Effector memory CD8-positive, alpha-beta T cell (primary cell): ENCODE results near the gene TBC1D1.

ENCODE experiments used
- ATAC-seq: fragments of 150-1000 bp; cut with Tn5 transposase; replicated peaks from 2 replicates; pipeline ENCODE4 v1.10.0; 2021; ENCODE audit warnings: mild to moderate bottlenecking, moderate library complexity
- DNase-seq, 3 experiments: peaks; one replicate each; pipeline ENCODE4 v3.0.0; 2021
- H3K27ac Mint-ChIP-seq, 2 donors: one replicate each; pipeline ENCODE4 v1.8.0; 2022; ENCODE audit warnings: mild to moderate bottlenecking in 2 of 2, mixed read lengths in 2 of 2, moderate library complexity in 2 of 2
- H3K27me3 Mint-ChIP-seq, 2 donors: one replicate each; pipeline ENCODE4 v1.8.0; 2022; ENCODE audit warnings: mixed read lengths in 2 of 2
- H3K36me3 Mint-ChIP-seq: one replicate; pipeline ENCODE4 v1.8.0; 2022; ENCODE audit warnings: mild to moderate bottlenecking, moderate library complexity, mixed read lengths; ENCODE audit not compliant: insufficient read depth
- H3K4me1 Mint-ChIP-seq, 2 donors: one replicate each; pipeline ENCODE4 v1.8.0; 2022; ENCODE audit warnings: low read depth in 2 of 2, mixed read lengths in 2 of 2
- H3K4me3 Mint-ChIP-seq, 2 donors: one replicate each; pipeline ENCODE4 v1.8.0; 2022; ENCODE audit warnings: mild to moderate bottlenecking in 2 of 2, mixed read lengths in 2 of 2, moderate library complexity in 2 of 2
- H3K9me3 Mint-ChIP-seq, 2 donors: one replicate each; pipeline ENCODE4 v1.8.0; 2022; ENCODE audit warnings: mixed read lengths in 2 of 2

Gene TBC1D1

DNA sequence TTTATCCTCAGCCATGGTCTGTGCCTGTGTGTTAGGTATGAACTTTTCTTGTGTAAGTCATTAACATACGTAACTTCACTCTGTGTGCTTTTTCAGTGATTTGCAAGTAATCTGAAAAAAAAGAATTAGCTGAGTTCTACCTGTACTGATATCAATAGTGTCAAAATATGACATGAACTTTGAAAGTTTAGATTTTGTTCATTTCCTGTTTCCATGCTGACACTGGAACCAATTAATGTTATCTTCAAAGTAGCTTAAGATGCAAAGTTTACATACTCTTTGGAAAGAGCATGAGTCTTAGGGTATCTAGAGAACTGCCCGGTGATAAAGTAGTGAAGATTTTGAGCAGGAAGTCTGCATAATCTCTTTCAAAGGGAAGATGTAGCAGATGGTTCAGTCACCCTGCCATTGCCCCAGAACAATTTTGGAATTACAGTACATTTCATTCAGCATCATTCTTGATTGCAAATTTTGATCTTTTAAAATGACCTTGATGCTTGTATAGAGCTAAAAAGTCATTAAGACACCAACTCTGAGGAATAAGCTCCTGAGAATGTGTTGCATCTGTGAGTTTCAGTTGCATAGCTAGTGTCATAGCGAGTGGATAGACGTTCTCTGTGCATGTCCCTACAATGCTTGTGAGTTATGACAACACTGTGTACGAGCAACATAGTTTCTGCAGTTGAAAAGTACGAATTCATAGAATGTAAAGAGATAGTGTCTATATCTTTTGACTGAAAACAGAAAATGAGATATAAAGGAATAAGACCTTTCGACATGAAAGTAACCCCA, 199.8 kb downstream of the TBC1D1 start:
- DNase-seq (no peak), ATAC-seq (no peak)
- H3K9me3 Mint-ChIP-seq: no peaks in the 10 kb centered on the region
- H3K4me3 Mint-ChIP-seq: no peak overlapping the region
- H3K27ac Mint-ChIP-seq: no peak overlapping the region
- H3K36me3 Mint-ChIP-seq: peaks cover 20% of the 10 kb centered on the region
- H3K27me3 Mint-ChIP-seq: no peaks in the 10 kb centered on the region
- peaks cover 2 to 5% of the 10 kb centered on the region in 2 donors for H3K4me1 Mint-ChIP-seq

DNA sequence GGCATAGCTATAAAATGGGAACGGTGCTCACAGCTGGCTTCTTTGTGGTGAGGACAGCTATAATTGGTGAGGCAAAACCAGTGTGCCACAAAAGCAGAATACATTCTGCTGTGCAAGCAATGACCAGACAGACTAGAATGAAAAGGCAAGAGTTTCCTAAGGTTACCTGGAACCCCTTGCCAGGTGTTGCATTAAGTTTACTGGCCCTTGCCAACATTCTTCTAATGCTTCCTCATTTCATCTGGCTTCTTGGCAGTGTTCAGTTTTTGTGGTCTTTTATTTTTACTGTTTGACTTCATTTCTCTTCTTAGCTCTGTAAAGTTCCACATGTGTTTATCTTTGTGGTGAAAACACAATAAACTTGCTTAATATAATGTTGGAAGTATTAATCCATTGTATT, 200.8 kb downstream of the TBC1D1 start:
- ATAC-seq (no peak), DNase-seq (no peak)
- Mint-ChIP-seq H3K4me3 (no peak overlapping the region), H3K9me3 (no peaks in the 10 kb centered on the region), H3K4me1 (peaks cover 2 to 5% of the 10 kb centered on the region in 2 donors), H3K27ac (no peak overlapping the region), H3K27me3 (no peaks in the 10 kb centered on the region), H3K36me3 (peaks cover 28% of the 10 kb centered on the region)

- no peaks in the 10 kb centered on the region for H3K27me3 Mint-ChIP-seq
- peaks cover 23% of the 10 kb centered on the region for H3K36me3 Mint-ChIP-seq
- DNase-seq: no peak
- H3K4me1 Mint-ChIP-seq: peaks cover 0 to 2% of the 10 kb centered on the region in 2 donors
- no peak for ATAC-seq
- no peaks in the 10 kb centered on the region for H3K9me3 Mint-ChIP-seq
- H3K27ac Mint-ChIP-seq: no peak overlapping the region
- H3K4me3 Mint-ChIP-seq: no peak overlapping the region
These were observed 201.8 kb downstream of the TBC1D1 start for GRCh38 chr4:38092701-38093100.

DNA sequence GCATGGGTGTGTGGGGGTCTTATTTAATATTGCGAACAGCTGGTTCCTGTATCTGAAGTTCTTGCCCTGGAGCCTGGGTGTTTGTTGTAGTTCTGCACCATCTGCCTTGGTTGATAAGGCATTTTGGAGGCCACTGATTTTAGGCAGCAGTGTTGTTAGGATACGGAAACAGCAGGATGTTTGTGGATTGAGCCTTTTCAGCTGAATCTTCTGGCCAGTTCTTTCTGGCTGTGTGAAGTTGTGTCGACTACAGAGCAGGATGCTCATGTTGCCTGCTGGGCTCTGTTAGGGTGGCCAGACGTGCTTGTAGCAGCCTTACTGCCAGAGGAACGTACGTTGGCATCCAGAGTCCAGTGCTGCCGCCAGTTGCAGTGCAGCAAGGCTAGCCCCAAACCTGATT, 203.5 kb downstream of the TBC1D1 start:
- no peaks in the 10 kb centered on the region for H3K9me3 Mint-ChIP-seq
- no peak overlapping the region for H3K27ac Mint-ChIP-seq
- peaks cover 29% of the 10 kb centered on the region for H3K36me3 Mint-ChIP-seq

DNA sequence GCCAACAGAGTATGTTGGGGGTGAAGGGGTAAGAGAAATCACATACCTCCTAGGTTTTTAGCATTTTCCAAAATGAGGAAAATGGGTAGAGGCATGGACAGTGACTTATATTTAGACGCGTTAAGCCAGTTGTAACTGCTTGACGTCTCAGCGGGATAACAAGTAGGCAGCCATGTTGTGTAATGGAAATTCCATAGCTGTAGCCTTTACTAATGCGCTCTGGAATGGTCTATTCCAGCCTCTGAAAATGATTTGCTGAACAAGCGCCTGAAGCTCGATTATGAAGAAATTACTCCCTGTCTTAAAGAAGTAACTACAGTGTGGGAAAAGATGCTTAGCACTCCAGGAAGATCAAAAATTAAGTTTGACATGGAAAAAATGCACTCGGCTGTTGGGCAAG, 204.8 kb downstream of the TBC1D1 start:
- Mint-ChIP-seq H3K27me3 (no peaks in the 10 kb centered on the region), H3K36me3 (peaks cover 26% of the 10 kb centered on the region), H3K9me3 (no peaks in the 10 kb centered on the region), H3K27ac (peak overlapping the region in 1 of 2 donors; percentile 19), H3K4me3 (no peak overlapping the region), H3K4me1 (peaks cover 3 to 8% of the 10 kb centered on the region in 2 donors)
- ATAC-seq: no peak
- no peak for DNase-seq

More for the DNA sequence above, 203.5 kb downstream of the TBC1D1 start:
- no peaks in the 10 kb centered on the region for H3K27me3 Mint-ChIP-seq
- no peak for DNase-seq
- H3K4me1 Mint-ChIP-seq: peaks cover 0 to 2% of the 10 kb centered on the region in 2 donors
- no peak for ATAC-seq
- H3K4me3 Mint-ChIP-seq: no peak overlapping the region

DNA sequence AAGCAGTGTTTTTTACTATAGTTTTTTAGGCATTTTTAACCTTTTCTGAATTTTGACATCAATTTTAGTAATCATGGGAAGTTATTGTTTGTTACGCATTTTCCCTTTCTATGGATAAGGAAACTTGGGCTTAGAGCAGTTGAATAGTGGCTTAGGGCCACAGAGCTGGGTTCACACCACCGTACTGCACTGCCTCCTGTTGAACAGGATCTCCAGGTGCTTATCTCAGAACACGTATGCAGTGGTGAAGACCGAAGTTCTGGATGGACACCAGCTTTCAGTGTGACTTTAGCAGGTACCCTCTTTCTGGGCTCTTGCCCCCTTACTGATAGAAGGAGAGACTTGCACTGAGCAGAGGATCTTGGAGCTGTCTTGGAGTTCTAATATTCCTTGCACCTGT, 206.9 kb downstream of the TBC1D1 start:
- Mint-ChIP-seq H3K4me1 (peaks cover 3 to 8% of the 10 kb centered on the region in 2 donors), H3K36me3 (peaks cover 32% of the 10 kb centered on the region)
- no peak for ATAC-seq

DNA sequence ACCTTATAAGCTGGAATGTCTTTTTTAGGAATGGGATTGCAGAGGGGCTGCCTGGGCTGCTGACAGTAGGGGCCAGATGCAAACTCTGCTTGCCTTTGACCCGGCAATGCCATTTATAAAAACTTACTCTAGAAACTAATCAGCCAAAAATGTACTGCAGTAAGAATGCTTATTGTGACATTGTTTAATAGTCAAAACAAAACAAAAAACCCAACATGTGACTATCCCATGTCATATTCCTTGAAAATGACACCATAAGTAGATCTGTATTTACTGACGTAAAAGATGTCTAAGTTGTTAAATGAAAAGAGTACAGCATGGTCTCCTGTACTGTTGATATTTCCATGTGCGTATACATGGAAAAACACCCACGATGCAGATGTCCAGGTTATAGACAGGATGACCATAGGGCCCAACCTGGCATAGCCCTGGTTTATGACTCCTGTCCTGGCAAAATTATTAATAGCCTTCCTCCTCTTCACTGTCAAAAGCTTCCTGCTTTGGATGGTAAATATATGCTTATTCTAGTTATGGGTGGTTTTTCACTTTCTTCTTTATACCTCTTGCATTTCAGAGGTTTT, 208.2 kb downstream of the TBC1D1 start:
- peak overlapping the region in 1 of 2 donors; percentile 4 for H3K27ac Mint-ChIP-seq
- no peak overlapping the region for H3K4me3 Mint-ChIP-seq
- H3K27me3 Mint-ChIP-seq: no peaks in the 10 kb centered on the region
- peaks cover 33% of the 10 kb centered on the region for H3K36me3 Mint-ChIP-seq
- DNase-seq: no peak
- peaks cover 3 to 8% of the 10 kb centered on the region in 2 donors for H3K4me1 Mint-ChIP-seq
- no peak for ATAC-seq
- H3K9me3 Mint-ChIP-seq: no peaks in the 10 kb centered on the region

More for the DNA sequence above, 206.9 kb downstream of the TBC1D1 start:
- Mint-ChIP-seq H3K27me3 (no peaks in the 10 kb centered on the region), H3K4me3 (no peak overlapping the region), H3K9me3 (no peaks in the 10 kb centered on the region), H3K27ac (no peak overlapping the region)
- no peak for DNase-seq

GRCh38 chr4:38099908-38100407, 209.1 kb downstream of the TBC1D1 start:
- H3K36me3 Mint-ChIP-seq: peaks cover 38% of the 10 kb centered on the region
- no peak for ATAC-seq

GRCh38 chr4:38100474-38101255, 209.8 kb downstream of the TBC1D1 start:
- no peak for ATAC-seq
- Mint-ChIP-seq H3K27ac (peak overlapping the region in 1 of 2 donors; percentile 12), H3K36me3 (peaks cover 40% of the 10 kb centered on the region), H3K9me3 (no peaks in the 10 kb centered on the region), H3K27me3 (no peaks in the 10 kb centered on the region), H3K4me1 (peaks cover 3 to 8% of the 10 kb centered on the region in 2 donors), H3K4me3 (no peak overlapping the region)
- DNase-seq: no peak

More at GRCh38 chr4:38099908-38100407, 209.1 kb downstream of the TBC1D1 start:
- Mint-ChIP-seq H3K27ac (peak overlapping the region; percentile 4 to 12), H3K27me3 (no peaks in the 10 kb centered on the region), H3K9me3 (no peaks in the 10 kb centered on the region), H3K4me1 (peaks cover 3 to 8% of the 10 kb centered on the region in 2 donors), H3K4me3 (no peak overlapping the region)
- DNase-seq: no peak

- no peak for ATAC-seq
- Mint-ChIP-seq H3K4me3 (no peak overlapping the region), H3K9me3 (no peaks in the 10 kb centered on the region), H3K27me3 (no peaks in the 10 kb centered on the region), H3K36me3 (peaks cover 33% of the 10 kb centered on the region), H3K27ac (no peak overlapping the region), H3K4me1 (peaks cover 3 to 8% of the 10 kb centered on the region in 2 donors)
- no peak for DNase-seq
These were observed 210.7 kb downstream of the TBC1D1 start for GRCh38 chr4:38101563-38101962.

GRCh38 chr4:38102957-38103588, 212.2 kb downstream of the TBC1D1 start:
- no peak overlapping the region for H3K27ac Mint-ChIP-seq
- H3K9me3 Mint-ChIP-seq: no peaks in the 10 kb centered on the region
- no peak overlapping the region for H3K4me3 Mint-ChIP-seq
- DNase-seq (no peak), ATAC-seq (no peak)
- H3K4me1 Mint-ChIP-seq: peaks cover 6 to 17% of the 10 kb centered on the region in 2 donors
- H3K36me3 Mint-ChIP-seq: peaks cover 46% of the 10 kb centered on the region
- no peaks in the 10 kb centered on the region for H3K27me3 Mint-ChIP-seq

GRCh38 chr4:38105475-38106220, 214.8 kb downstream of the TBC1D1 start:
- H3K4me3 Mint-ChIP-seq: no peak overlapping the region
- H3K4me1 Mint-ChIP-seq: peaks cover 3 to 9% of the 10 kb centered on the region in 2 donors
- H3K27me3 Mint-ChIP-seq: no peaks in the 10 kb centered on the region
- H3K27ac Mint-ChIP-seq: no peak overlapping the region
- DNase-seq (no peak), ATAC-seq (no peak)
- peaks cover 40% of the 10 kb centered on the region for H3K36me3 Mint-ChIP-seq
- no peaks in the 10 kb centered on the region for H3K9me3 Mint-ChIP-seq
